Subcutaneous adipose tissue (tissue), 4 donors: ENCODE measurements around the gene PLXNA2. TPM values are rescaled to one million over a fixed set of nuclear protein-coding genes. Genes with fewer than 3 reads are reported as not detected.

Source experiments
- CTCF ChIP-seq: fragments of 450-650 bp; IDR thresholded peaks from one replicate; pipeline ENCODE4 v1.5.1; 2016; ENCODE audit warnings: low read depth, mild to moderate bottlenecking, control low read depth, antibody characterized with exemption, moderate library complexity
- total RNA-seq, 4 donors: library from RNA; depleted of rRNA; stranded (reverse); fragments of >200 nt; gene quantifications; one replicate each; pipeline ENCODE4 v1.1.0, GENCODE V29; 2016

The PLXNA2 gene
- total RNA-seq, 4 donors from 2014 or later = 6.8 to 37.5 (median 14.3) TPM

- TF ChIP-seq CTCF = no peak
Measured at GRCh38 chr1:208202333-208202995, 41.7 kb downstream of the PLXNA2 start.

GRCh38 chr1:208201229-208201628 is 43.0 kb downstream of the PLXNA2 start:
- no peak for TF ChIP-seq CTCF

- no peak for TF ChIP-seq CTCF
Measured at GRCh38 chr1:208200116-208200515, 44.1 kb downstream of the PLXNA2 start.

- no peak for TF ChIP-seq CTCF
Measured at GRCh38 chr1:208198236-208198635, 45.9 kb downstream of the PLXNA2 start.

- no peak for TF ChIP-seq CTCF
Measured at GRCh38 chr1:208194944-208195343, 49.2 kb downstream of the PLXNA2 start.

- no peak for TF ChIP-seq CTCF
Measured at GRCh38 chr1:208192995-208193394, 51.2 kb downstream of the PLXNA2 start.

GRCh38 chr1:208190784-208191183 is 53.4 kb downstream of the PLXNA2 start:
- no peak for TF ChIP-seq CTCF
